T-helper 22 cell (primary cell): ENCODE results near the gene PSMA2.

Experiments used
- DNase-seq: peaks from one replicate; pipeline ENCODE4 v3.0.0-alpha.2; 2020; ENCODE audit warnings: low read depth

PSMA2 gene

DNA sequence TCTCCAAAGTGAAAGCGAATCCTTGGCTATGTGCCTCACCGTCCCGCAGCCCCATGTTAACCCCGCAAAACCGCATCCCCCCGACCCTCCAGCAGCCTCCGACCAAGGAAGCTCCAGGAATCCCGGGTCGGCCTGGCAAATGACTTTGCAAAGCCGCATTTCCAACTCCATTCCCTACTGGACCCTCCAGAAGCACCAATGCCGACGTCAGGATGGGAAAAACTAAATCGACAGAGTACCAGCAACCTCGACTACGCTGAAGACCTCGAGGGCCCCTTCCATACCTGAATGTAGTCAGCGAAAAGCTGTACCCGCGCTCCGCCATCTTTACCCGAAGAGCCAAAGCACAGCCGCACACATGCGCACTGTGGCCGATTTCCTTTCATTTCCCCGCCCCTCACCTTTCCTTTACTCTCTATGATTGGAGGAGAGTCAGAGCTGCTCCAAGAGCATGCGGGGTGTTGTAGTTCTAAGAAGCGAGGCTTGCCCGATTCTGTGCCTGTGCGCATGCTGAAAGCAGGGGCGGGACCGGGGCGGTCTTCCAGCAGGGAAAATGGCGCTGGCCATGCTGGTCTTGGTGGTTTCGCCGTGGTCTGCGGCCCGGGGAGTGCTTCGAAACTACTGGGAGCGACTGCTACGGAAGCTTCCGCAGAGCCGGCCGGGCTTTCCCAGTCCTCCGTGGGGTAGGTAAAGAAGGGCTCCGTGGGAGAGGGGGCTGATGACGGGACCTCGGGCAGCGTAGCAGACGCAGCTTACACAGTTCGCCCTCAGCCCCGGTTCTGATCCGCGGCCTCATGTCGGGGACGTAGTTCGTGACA, at the start of gene PSMA2, which contains the start of gene MRPL32:
PSMA2 (minus strand) TSS at position 341 of the 818 bp plus-strand sequence; CDS start at position 325, 16 bp downstream.
MRPL32 (plus strand) TSS at position 543 of the 818 bp plus-strand sequence; CDS start at position 554, 11 bp downstream.
- DNase-seq, result peak; percentile 93

DNA sequence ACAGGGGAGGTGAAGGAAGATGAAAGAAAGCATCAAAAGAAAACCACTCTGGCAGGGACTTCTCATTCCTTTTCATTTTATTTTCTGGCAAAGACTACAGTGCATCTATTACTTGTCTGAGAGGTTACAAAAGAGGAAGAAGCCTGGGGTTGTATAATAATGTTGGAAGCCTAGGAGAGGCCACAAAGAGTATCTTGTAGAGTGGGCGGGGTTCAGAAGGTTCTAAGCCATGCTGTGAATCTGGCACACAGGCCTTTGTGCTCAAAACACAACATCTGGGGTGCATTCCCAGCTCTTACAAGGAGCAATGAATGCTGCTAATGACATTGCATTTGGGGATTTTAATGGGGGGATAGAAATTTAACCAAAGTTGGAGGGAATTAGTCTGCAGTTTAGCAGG, 49.6 kb upstream of the PSMA2 start:
- DNase-seq, result no peak

DNA sequence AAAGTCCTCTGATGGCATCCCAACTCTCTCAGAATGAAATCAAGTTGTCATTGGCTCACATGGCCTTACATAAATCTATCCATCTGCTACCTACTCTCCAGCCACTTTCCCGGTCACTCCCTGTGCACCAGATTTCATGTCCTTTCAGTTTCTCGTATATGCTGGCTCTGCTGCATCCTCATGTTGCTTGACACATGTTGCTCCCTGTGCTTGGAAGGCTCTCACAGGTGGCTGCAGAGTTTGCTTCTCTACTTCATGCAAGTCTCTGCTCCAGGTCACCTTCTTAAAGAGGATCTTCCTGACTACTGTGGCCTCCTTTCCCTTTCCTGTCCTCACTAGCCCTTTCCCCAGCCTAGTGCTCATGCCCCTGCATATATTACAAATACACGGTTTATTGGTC, 48.5 kb upstream of the PSMA2 start:
- no peak for DNase-seq

DNA sequence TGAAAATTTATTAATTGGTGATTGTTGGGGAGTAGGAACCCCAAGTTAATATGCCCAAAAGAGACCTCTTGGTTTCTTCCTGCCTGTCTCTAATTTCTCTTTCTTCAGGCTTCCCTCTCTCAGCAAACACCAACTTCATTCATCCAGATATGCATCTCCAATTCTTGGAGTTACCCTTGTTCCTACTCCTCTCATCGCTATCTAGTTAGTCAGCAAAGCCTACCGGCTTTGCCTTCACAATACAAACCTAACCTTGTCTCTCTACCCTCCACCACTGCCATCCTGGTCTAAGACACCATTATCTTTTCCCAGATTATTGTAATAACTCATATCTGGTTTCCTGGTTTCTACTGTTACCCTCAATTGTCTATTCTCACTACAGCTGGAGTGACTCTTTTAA, 48.1 kb upstream of the PSMA2 start:
- DNase-seq, result no peak

DNA sequence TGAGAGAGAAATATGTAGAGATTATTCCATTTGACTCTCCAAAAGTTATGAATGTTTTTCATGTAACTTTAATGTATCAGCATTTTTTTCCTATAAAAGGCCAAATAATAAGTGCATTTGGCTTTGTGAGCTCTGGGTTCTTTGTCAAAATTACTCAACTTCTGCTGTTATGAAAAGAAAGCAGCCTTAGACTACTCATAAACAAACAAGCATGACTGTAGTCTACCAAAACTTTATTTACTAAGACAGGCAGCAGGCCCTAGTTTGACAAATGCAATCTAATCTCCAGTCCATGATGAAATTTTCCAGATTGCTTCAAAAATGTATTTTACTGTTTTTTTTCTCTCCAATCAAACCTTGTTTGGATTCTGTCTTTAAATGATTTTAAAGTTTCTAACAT, 46.5 kb upstream of the PSMA2 start:
- DNase-seq, result no peak

DNA sequence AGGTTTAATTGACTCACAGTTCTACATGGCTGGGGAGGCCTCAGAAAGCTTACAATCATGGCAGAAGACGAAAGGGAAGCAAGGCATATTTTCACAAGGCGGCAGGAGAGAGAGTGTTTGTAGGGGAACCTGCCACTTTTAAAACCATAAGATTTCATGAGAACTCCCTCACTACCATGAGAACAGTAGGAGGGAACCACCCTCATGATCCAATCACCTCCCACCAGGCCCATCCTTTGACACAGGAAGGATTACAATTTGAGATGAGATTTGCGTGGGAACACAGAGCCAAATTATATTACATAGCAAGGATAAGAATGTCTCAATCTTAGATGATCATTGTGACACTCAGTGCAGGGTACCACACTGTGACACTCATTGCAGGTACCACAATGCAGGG, 44.4 kb upstream of the PSMA2 start:
- DNase-seq, result no peak

DNA sequence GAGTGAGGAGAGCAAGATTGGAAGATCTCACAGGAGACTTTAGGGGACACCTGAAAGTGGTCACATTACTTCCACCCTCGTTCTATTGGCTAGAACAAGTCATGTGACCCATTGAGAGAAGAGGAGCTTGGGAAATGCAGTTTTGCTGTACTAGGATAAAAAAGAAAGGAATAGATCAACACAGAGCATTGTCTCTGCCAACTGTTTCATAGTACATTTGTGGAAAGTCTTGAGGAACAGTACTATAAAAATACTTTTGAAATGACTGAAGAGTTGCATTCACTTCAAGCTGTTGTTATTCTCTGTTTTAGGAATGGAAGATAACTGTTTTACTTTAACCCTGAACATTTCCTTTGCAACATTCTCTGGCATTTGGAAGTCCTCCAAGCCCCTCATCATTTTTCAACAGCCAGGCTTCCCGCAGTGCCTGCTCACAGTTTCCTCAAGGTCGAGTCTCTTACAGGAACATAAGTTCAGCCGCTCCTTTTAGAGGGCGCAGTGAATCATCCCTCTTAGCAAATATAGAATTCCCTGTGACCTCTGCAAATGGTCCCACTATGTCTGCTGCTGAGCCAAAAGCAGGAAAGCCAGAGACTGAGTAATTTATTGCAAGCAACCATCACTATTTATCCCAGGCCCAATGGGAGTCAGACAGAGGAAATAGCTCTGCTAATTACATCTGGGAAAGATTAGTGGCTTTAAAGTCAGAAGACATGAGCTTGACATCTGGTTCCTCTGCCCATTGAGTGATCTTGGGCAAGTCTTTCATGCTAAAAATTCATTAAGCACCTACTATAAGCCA, 40.9 kb upstream of the PSMA2 start:
- DNase-seq, result no peak

DNA sequence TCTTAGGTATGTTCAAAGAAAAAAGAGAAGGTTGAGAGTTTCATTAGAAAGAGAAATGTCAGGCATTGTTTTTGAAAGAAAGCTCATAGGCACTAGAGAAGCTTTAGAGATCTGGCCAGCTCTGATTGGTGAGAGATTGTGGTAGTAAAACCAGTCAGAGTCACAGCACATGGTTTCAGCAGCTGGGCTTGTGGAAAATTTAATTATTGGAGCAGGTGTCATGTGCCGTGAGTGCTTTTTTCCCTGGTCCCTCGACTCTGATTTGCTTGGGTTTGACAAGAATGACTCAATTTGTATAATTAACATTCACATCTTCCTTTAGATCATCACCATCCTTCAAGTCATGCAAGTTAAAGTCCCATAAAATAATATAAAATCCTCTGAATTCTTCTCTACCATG, 35.4 kb upstream of the PSMA2 start:
- DNase-seq, result no peak

DNA sequence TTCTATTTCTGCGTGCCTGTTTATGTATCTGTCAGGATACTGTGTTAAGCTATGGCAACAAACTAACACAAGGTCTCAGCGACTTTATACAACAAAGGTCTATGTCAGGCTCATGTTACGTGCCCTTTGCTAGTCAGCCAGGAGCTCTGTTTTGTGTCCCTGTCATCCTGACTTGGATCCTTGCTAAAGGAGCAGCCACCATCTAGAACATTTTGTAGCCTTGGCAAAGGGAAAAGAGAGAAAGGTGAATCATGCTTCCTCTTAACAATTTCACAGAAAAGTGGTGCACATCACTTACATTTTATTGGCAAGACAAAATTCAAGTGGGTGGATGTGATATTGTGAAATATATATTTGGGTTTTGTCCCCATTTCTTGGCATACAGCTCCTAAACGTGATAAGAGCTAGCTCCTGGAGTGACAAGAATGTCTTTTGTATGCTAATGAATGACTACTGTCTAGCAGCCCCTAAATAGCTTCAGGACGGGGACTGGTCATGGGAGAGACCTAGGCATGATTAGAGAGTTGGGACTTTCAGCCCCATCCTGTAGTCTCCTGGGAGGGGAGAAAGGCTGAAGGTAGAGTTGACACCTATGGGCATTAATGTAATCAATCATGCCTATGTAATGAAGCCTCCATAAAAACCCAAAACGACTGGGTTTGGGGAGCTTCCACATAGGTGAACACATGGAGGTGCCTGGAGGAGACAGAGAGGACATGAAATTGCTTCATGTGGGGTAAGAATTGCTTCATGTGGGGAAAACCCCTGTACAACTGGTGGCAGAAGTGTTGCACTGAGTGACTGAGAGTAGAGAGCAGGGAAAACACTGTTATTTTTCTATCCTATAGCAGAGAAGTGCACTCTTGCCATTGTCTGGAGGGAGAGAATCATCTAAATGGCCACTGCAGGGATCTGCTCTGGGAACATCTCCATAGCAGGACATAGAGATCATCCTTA, 33.2 kb upstream of the PSMA2 start:
- no peak for DNase-seq

DNA sequence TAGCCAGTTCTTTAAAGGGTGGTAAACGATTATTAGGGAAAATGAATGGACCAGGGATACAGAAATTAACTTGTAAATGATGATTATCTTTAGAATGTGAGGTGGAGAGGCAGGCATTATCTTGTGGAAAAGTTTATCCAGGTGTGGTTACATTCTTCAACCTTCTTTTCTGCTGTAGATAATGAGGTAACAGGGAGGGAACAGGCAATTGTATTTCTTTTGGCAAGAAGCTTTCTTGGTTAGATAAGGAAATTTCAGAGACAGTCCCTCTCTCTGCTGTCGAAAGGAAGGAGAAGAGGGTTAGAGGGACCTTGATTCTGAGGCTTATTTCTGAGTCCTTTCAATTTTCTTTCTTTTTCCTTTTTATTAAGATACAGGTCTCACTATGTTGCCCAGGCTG, 32.3 kb upstream of the PSMA2 start:
- no peak for DNase-seq

DNA sequence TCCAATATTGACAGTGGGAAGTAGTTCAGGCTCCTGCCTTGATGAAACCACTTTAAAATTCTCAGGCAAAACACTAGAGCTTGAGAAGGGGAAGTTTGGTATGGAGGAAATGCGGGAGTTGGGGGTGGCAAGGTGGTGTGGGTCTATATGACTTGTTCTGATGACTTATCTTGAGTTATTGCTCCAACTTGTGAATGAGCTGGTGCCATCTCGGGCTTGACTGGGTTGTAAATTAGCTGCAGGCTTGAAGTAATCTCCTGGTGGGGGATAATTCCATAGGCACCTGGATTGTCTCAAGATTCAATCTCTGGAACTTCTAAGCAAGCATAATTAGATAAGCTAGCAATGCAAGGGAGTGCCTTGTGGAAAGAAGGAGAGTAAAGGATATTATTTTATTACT, 29.2 kb upstream of the PSMA2 start:
- no peak for DNase-seq

DNA sequence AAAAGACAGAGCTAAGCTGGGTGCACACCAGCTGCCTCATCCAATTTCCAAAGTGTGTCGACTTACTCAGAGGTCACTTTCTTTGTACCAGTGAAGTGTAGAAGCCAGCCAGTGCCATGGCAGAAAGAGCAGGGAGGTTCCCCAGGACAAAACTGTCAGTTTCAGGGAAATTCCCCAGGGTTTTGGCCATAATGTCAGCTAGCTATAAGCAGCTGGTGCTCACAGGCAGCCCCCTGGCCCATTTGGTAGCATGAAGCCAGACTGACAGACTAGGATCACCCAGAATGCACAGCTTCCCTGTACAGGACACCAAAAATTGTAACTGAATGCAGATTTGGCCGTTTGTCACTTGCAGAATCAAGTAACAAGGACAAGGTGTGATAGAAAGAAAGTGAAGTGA, 28.8 kb upstream of the PSMA2 start:
- no peak for DNase-seq

DNA sequence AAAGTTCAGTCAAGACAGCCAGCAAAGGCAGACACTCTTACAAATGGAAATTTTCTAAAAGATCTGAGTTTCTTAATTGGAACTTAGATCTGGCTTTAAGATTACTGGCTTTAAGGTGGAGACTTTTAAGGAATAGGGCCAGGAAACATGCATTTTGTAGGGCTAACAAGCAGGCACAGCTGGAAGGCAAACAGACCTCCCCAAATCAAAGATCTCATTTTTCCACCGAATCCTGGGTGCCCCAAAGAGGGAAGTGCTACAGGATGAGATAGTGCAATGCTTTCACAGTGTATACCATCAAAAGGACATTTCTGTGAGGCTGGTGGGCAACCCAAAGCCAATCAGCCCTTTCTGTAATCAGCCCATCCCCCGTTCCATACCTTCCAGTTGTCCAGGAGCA, 27.6 kb upstream of the PSMA2 start:
- DNase-seq, result no peak

DNA sequence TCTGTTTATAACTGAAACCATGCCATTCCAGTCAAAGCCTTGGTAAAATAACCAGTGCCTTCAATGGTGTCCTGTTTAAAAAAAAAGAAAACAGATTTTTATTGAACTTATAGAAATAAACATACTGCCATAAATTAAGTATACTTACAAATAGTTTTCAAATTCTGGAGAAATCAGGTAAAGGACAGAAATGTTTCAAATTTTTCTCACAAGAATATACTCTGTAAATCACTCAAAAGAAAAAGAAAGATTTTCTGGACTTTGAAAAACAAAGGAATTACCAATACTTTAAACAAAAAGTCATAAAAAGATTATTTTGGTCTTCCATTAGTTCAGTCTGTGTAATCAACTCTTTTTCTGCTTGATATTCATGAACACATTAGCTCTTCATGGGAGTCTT, 24.1 kb upstream of the PSMA2 start:
- no peak for DNase-seq

DNA sequence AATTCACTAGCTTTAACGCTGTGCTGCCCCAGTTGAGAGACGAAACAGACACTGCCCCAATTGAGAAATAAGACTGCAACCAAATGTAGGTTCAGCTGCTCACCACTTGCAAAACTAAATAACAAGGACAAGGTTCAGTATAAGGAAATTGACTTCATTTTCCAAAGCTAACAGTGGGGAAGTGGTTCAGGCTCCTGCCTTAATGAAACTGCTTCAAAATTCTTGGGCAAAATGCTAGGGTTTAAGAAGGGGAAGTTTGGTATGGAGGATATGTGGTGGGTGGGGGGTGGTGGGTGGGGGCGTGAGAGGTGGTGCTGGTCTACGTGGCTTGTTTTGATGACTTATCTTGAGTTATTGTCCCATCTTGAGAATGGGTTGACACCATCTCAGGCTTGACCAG, 22.0 kb upstream of the PSMA2 start:
- DNase-seq, result no peak

DNA sequence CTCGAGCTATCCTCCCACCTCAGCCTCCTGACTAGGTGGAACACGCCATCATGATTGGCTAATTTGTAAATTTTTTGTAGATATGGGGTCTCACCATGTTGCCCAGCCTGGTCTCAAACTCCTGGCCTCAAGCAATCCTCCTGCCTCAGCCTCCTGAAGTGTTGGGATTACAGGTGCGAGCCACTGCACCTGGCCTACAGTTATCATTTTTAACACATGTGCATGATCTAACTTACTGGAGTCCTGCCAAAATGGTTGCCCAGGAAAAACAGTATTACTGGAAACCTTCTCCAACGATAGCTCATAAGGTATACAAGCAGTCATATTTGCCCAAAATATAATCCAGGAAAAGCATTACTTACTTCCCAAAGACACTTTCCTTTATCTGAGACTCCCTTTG, 20.4 kb upstream of the PSMA2 start:
- no peak for DNase-seq

DNA sequence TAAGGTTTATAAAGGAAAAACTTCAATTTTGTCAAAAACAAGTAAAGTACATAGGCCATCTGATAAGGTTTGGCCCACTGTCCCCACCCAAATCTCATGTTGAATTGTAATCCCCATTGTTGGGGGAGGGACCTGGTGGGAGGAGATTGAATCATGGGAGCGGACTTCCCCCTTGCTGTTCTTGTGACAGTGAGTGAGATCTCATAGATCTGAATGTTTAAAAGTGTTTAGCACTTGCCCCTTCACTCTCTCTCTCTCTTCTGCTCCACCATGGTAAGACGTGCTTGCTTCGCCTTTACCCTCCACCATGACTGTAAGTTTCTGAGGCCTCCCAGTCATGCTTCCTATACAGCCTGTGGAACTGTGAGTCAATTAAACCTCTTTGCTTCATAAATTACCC, 18.4 kb upstream of the PSMA2 start:
- no peak for DNase-seq

DNA sequence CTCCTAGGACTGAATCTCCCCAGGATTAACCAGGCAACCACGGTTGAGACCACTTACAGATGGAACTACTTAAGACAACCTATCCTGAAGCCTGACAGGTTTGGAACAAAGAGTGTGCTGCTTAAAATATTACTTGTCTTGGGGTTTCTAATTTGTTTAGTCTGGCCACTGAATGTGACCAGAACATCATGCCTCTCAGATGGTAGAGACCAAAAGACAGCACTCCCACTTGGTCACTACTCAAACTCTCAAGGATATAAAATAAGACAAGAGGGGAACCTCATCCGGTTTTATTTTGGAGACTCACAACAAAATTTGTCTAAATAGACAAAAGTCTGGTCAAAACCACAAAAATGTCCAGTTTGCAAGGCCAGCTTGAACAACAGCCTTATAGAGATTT, 15.5 kb upstream of the PSMA2 start:
- no peak for DNase-seq

DNA sequence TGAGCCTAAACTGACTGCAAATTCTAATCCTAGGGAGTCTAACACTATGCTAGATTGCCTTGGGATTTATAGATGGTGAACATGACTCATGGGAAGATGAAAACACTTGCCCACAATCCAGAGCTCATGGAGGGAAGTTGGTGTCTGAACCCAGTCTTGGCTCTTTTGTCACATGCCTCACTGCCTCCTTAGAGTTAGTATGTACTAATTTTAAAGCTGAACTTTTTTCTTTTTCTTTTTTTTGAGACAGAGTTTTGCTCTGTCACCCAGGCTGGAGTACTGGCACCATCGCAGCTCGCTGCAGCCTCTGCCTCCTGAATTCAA, 14.6 kb upstream of the PSMA2 start:
- no peak for DNase-seq

DNA sequence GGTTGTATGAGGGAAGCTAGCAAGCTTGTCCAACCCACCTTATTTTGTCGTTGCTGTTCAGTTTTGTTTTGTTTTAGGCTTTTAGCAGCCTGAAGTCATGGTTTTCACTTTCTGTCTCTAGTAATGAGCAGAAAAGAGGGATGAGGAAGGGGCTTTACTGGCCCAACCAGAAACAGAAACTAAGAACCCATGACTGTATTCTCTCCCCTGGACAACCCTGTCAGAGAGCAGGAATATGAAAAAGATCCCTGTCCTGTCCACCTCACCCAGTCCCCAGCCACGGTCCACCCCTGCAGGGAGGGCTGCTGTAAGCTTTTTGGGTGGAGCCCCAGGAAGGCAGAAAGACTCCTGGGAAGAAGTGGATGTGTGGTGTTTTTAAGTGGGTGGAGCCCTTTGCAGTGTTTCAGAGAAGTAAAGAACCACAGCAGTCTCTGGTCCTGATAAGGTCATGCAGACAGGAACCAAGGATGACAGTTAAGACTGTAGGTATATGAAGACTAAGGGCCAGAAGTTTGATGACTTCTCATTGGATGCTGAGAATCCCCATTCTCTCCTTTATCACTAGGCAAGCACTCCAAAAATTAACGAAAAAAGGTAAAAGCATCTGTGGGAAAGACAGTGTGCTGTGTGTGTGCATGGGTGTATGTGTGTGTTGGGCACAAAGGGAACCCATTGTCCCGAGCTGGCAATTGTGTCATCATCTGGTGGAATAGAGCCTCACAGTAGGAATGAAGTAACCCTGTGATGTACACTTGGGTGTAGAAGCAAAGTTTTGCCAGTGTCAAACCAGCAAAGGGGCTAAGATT, 14.1 kb upstream of the PSMA2 start:
- DNase-seq, result no peak
